GM19467 (cell line): Measurements from ENCODE around the gene RFLNA.

Experiments
- ATAC-seq: cut with Tn5 transposase; IDR thresholded peaks from one replicate; pipeline ENCODE4 v1.9.1; 2021; ENCODE audit warnings: mild to moderate bottlenecking, moderate library complexity; ENCODE audit not compliant: unreplicated experiment

Gene RFLNA

GRCh38 chr12:124354400-124354799 lies 59.5 kb downstream of the RFLNA start:
- ATAC-seq: no peak

- no peak for ATAC-seq
Observed at GRCh38 chr12:124356221-124356620, 61.3 kb downstream of the RFLNA start.

GRCh38 chr12:124357616-124358015 lies 62.7 kb downstream of the RFLNA start:
- ATAC-seq: no peak

- ATAC-seq: no peak
Observed at GRCh38 chr12:124358572-124358971, 63.7 kb downstream of the RFLNA start.

GRCh38 chr12:124359671-124360581 lies 65.0 kb downstream of the RFLNA start:
- no peak for ATAC-seq

- no peak for ATAC-seq
Observed at GRCh38 chr12:124361074-124361970, 66.4 kb downstream of the RFLNA start.

GRCh38 chr12:124361996-124362395 lies 67.1 kb downstream of the RFLNA start:
- no peak for ATAC-seq

GRCh38 chr12:124363353-124363965 lies 68.6 kb downstream of the RFLNA start:
- no peak for ATAC-seq

GRCh38 chr12:124364543-124364942 lies 69.7 kb downstream of the RFLNA start:
- ATAC-seq: no peak
